ENCODE data around the gene CCDC39.

- no peak for TF ChIP-seq POLR2AphosphoS5 (IDR thresholded peaks at IDR 0.05)
- no peak for TF ChIP-seq POLR2A (IDR thresholded peaks at IDR 0.05)
Observed at GRCh38 chr3:180640987-180641386, 38.3 kb downstream of the CCDC39 start.
